HepG2 (cell line): ENCODE measurements around the gene PAK6. TPM values are rescaled to one million over a fixed set of nuclear protein-coding genes. Genes with fewer than 3 reads are reported as not detected.

ENCODE experiments used
- CHCHD3 ChIP-seq: sonication (generic); formaldehyde crosslinking; IDR thresholded peaks from 2 replicates; pipeline ENCODE4 v1.8.0; 2022; ENCODE audit warnings: mild to moderate bottlenecking, missing genetic modification reagents, moderate library complexity
- KIAA2018 ChIP-seq: sonication (generic); formaldehyde crosslinking; IDR thresholded peaks from 2 replicates; pipeline ENCODE4 v1.5.0; 2020; ENCODE audit warnings: mild to moderate bottlenecking, missing genetic modification reagents, borderline replicate concordance
- REL ChIP-seq: sonication (generic); formaldehyde crosslinking; conservative IDR thresholded peaks from 2 replicates; pipeline ENCODE4 v1.8.0; 2022; ENCODE audit warnings: mild to moderate bottlenecking, missing genetic modification reagents, moderate library complexity
- ZBTB14 ChIP-seq: sonication (generic); formaldehyde crosslinking; IDR thresholded peaks from 2 replicates; pipeline ENCODE4 v1.4.0; 2020; ENCODE audit warnings: missing genetic modification reagents
- ZBTB20 ChIP-seq: sonication (generic); formaldehyde crosslinking; IDR thresholded peaks from 2 replicates; pipeline ENCODE4 v1.8.1; 2023; ENCODE audit warnings: missing genetic modification reagents, low read depth, mild to moderate bottlenecking, borderline replicate concordance
- ZNF329 ChIP-seq: sonication (generic); formaldehyde crosslinking; IDR thresholded peaks from 2 replicates; pipeline ENCODE4 v1.9.0; 2021; ENCODE audit warnings: low read depth, mild to moderate bottlenecking, missing genetic modification reagents
- polyA plus RNA-seq, 8 experiments: library from polyadenylated mRNA; depleted of rRNA in 3 of 8; stranded (reverse) in 7 of 8; unstranded in 1 of 8; fragments of >200 nt; fragmentation: Illumina TruSeq in 4 of 8; extraction: Trizol in 4 of 8; gene quantifications; 2 replicates each; pipeline versions ENCODE4 v1.2.1 to v1.2.3, GENCODE V29; 2011 to 2016; ENCODE audit warnings: low read depth in 4 of 8, missing spikeins in 1 of 8, mixed read lengths in 1 of 8; ENCODE audit not compliant: insufficient read depth in 1 of 8
- total RNA-seq, 5 experiments: library from RNA; depleted of rRNA; stranded (reverse); fragments of >200 nt; fragmentation: Illumina TruSeq; extraction: Trizol; gene quantifications; 2 replicates each; pipeline ENCODE4 v1.2.3, GENCODE V29; 2016; ENCODE audit warnings: low read depth in 1 of 5
- TF ChIP-seq, protein P1 (sequence below): sonication (generic); formaldehyde crosslinking; IDR thresholded peaks from 2 replicates; pipeline ENCODE4 v1.5.0; 2020; ENCODE audit warnings: missing genetic modification reagents

Gene PAK6
- total and polyA plus RNA-seq, 2 of the 13 experiments (the other 11 are each of a cell fraction or from before 2014, with no cell fraction given): 0.07 TPM; not detected in 1

- TF ChIP-seq KIAA2018 (CRISPR knock-in tag): no peak
- no peak for TF ChIP-seq ZBTB14
- no peak for TF ChIP-seq ZNF329 (CRISPR knock-in tag)
- TF ChIP-seq ZBTB20 (CRISPR knock-in tag): no peak
- TF ChIP-seq REL (CRISPR knock-in tag): no peak
- TF ChIP-seq, protein P1, sequence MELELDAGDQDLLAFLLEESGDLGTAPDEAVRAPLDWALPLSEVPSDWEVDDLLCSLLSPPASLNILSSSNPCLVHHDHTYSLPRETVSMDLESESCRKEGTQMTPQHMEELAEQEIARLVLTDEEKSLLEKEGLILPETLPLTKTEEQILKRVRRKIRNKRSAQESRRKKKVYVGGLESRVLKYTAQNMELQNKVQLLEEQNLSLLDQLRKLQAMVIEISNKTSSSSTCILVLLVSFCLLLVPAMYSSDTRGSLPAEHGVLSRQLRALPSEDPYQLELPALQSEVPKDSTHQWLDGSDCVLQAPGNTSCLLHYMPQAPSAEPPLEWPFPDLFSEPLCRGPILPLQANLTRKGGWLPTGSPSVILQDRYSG (CRISPR knock-in tag): no peak
- no peak for TF ChIP-seq CHCHD3 (CRISPR knock-in tag)
Measured at GRCh38 chr15:40204100-40204499, 34.8 kb upstream of the PAK6 start (continued).
